Right lobe of liver (tissue), 4 donors: ENCODE data around the gene SLC2A11.

Experiments
- CTCF ChIP-seq, 4 donors: fragments of 200-600 bp in 3 of 4; fragments of 450-650 bp in 1 of 4; IDR thresholded peaks; one replicate each; pipeline versions ENCODE4 v1.5.1 to v1.8.0; 2016 to 2022; ENCODE audit warnings: antibody characterized with exemption in 4 of 4, mild to moderate bottlenecking in 2 of 4
- POLR2A ChIP-seq: fragments of 450-650 bp; IDR thresholded peaks from one replicate; pipeline ENCODE4 v1.6.1; 2017; ENCODE audit warnings: antibody characterized with exemption, mild to moderate bottlenecking
- donor health status: DM: no; HTN: no; CAD: no.
- donor health status: DM: no; HTN: no; CAD: no.
- donor health status: DM: no; HTN: yes; CAD: no.

- TF ChIP-seq CTCF (IDR thresholded peaks at IDR 0.05) (no peak), POLR2A (no peak)
Observed at GRCh38 chr22:23826510-23827350, 30.9 kb upstream of the SLC2A11 start.
